ENCODE results near the gene TREML2.

- TF ChIP-seq CTCF (optimal IDR thresholded peaks at IDR 0.05 in 1 of 3, IDR thresholded peaks at IDR 0.05 in 1 of 3, conservative IDR thresholded peaks at IDR 0.05 in 1 of 3; ENCODE audit: extremely low read depth in 1 of 3, insufficient read depth in 2 of 3, low read length in 3 of 3) (no peak), EZH2 (IDR thresholded peaks at IDR 0.05; ENCODE audit: low read length) (no peak)
Measured at GRCh38 chr6:41190791-41191190, 10.2 kb downstream of the TREML2 start.
